Activated T-cell treated with anti-CD3 and anti-CD28 coated beads, Interleukin-2, amount 50 U/mL, for 72 hours (primary cell): Measurements from ENCODE around the gene RGS7. TPM values are rescaled to one million over a fixed set of nuclear protein-coding genes. Genes with fewer than 3 reads are reported as not detected.
"Not testable (repeated sequence)": the region's sequence is repeated elsewhere in the genome, so short reads cannot be mapped to it uniquely, and the experiment has no call there.

Source experiments
- ATAC-seq, 2 donors: fragments of 150-1000 bp; cut with Tn5 transposase; replicated peaks in 1 of 2; 2 replicates each; pipeline ENCODE4 v1.10.0; 2021; ENCODE audit warnings: moderate library complexity in 2 of 2, mild to moderate bottlenecking in 1 of 2
- DNase-seq, 2 donors: peaks; one replicate each; pipeline ENCODE4 v3.0.0; 2021 to 2022; ENCODE audit warnings: mixed read lengths in 1 of 2
- H3K27ac Mint-ChIP-seq: one replicate; pipeline ENCODE4 v1.8.0; 2022; ENCODE audit warnings: mild to moderate bottlenecking, moderate library complexity, mixed read lengths
- H3K27me3 Mint-ChIP-seq: one replicate; pipeline ENCODE4 v1.8.0; 2022; ENCODE audit warnings: low read depth, mixed read lengths
- H3K36me3 Mint-ChIP-seq, 2 donors: one replicate each; pipeline ENCODE4 v1.8.0; 2022; ENCODE audit warnings: mixed read lengths in 2 of 2, mild to moderate bottlenecking in 1 of 2; ENCODE audit not compliant: insufficient read depth in 2 of 2
- H3K4me1 Mint-ChIP-seq: one replicate; pipeline ENCODE4 v1.8.0; 2022; ENCODE audit warnings: low read depth, mixed read lengths
- H3K4me3 Mint-ChIP-seq, 2 donors: one replicate each; pipeline ENCODE4 v1.8.0; 2022; ENCODE audit warnings: mild to moderate bottlenecking in 2 of 2, mixed read lengths in 2 of 2, moderate library complexity in 2 of 2
- H3K9me3 Mint-ChIP-seq, 2 donors: one replicate each; pipeline ENCODE4 v1.8.0; 2022; ENCODE audit warnings: mixed read lengths in 2 of 2
- total RNA-seq, 2 donors: library from RNA; stranded (reverse); gene quantifications; one replicate each; pipeline ENCODE4 v1.2.3, GENCODE V29; 2022

Gene RGS7
- total RNA-seq, 2 donors from 2014 or later = not detected

DNA sequence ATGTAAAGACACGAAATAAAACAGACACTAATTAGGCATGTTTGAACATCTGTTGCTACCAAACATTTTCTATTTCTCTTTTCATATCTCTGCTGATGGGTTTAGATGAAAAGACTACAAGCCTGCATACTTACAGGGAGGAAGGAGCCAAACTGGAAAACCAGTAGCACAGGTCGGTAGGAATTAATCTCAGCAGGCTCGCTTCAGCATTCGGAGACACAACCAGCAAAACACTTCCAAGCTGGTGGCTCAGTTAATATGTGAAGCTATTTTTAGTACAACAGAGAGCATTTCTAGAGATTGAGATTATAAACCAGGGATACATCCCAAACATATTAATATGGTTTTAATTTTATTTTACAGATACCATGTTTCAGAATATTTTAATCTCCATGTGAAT lies 444.2 kb downstream of the RGS7 start:
- H3K9me3 Mint-ChIP-seq = peaks cover 3 to 5% of the 10 kb centered on the region in 2 donors

DNA sequence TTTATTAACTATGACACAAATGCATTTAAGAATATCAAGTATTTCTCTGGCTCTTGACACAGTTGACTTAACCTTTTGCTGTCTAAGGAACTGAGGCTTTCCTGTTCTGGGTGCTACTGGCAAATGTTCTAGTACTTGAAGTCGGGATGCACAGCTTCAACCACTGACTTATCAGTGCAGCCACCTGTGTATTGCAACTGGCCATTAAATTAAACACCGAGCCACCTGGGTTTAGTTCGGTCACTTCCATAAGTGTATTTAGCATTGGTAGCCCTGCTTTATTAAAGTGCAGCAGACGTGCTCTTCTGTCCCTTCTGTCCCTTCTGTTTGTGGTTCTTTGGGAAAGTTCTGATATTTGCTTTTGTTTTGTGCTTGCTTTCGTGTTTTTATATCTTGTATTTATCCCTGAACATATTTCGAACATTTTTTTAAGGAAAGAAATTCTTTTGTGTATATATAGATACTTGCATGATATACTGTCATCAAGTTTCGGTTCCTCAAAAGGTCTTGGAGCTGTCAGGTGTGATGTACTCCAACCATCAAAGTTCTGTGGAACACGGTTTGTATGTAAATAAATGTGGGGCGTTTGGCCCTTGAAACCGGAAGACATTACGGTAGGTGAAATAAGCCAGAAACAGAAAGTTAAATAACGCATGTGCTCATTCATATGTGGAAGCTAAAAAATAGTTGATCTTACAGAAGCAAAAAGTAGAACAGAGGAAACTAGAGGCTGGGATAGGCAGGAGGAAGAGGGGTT lies 447.1 kb downstream of the RGS7 start:
- H3K27me3 Mint-ChIP-seq = no peaks in the 10 kb centered on the region
- no peak overlapping the region for H3K4me3 Mint-ChIP-seq
- H3K4me1 Mint-ChIP-seq = no peaks in the 10 kb centered on the region
- H3K9me3 Mint-ChIP-seq = peaks cover 3 to 4% of the 10 kb centered on the region in 2 donors
- H3K27ac Mint-ChIP-seq = no peak overlapping the region
- H3K36me3 Mint-ChIP-seq = no peaks in the 10 kb centered on the region
- no peak for ATAC-seq
- DNase-seq = no peak

More for the DNA sequence above, 444.2 kb downstream of the RGS7 start:
- no peak for DNase-seq
- Mint-ChIP-seq H3K36me3 (no peaks in the 10 kb centered on the region), H3K4me1 (no peaks in the 10 kb centered on the region), H3K27ac (no peak overlapping the region), H3K4me3 (no peak overlapping the region), H3K27me3 (no peaks in the 10 kb centered on the region)
- no peak for ATAC-seq

DNA sequence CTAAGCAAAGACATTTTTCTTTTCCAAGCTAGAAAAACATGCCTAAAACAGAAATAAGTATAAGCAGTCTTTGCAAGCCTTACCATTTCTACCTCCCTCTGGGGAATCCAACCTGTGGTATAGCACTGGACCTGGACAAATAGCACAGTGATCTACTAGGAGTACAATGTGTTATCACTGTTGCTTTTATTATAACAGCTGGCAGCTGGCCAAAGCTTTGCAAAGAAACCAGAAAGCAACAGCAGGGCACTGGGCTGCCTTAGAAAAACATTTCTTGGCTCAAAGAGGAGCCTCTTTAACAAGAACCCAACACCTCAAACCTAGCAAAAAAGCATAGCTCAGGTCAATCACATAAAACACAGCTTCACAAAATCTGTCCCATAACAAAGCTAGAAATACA lies 450.5 kb downstream of the RGS7 start:
- peaks cover 5 to 11% of the 10 kb centered on the region in 2 donors for H3K9me3 Mint-ChIP-seq
- no peak overlapping the region for H3K4me3 Mint-ChIP-seq
- no peak for DNase-seq
- H3K27me3 Mint-ChIP-seq = no peaks in the 10 kb centered on the region
- no peak for ATAC-seq
- H3K27ac Mint-ChIP-seq = no peak overlapping the region
- H3K36me3 Mint-ChIP-seq = peaks cover 0 to 5% of the 10 kb centered on the region in 2 donors
- H3K4me1 Mint-ChIP-seq = no peaks in the 10 kb centered on the region

DNA sequence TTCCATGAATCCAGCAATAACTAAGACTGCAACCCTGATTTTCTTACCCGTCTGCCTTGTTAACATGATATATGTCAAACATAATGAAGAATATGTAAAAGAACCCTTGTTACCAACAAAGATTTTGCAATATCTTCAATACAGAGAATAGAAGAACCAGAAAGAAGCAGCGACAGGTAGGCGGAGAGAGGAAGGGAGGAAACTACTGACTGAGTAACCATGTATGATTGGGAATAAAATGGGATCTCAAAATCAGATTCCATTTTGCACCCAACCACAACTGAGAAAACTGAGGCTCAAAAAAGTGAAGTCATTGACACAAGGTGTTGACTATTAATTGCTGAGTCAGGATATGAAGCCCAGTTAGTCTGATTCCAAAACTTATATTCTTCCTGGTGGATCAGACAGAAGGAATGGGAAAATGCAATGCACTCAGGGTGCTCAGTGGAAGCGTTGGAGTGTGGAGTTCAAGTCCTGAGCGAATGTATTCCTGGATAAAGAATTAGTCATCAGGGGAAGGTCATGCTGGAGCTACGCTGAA lies 451.7 kb downstream of the RGS7 start:
- H3K27ac Mint-ChIP-seq = no peak overlapping the region
- peaks cover 5 to 8% of the 10 kb centered on the region in 2 donors for H3K9me3 Mint-ChIP-seq
- no peaks in the 10 kb centered on the region for H3K4me1 Mint-ChIP-seq
- DNase-seq = no peak
- H3K36me3 Mint-ChIP-seq = peaks cover 0 to 5% of the 10 kb centered on the region in 2 donors
- ATAC-seq = no peak
- no peaks in the 10 kb centered on the region for H3K27me3 Mint-ChIP-seq
- no peak overlapping the region for H3K4me3 Mint-ChIP-seq

DNA sequence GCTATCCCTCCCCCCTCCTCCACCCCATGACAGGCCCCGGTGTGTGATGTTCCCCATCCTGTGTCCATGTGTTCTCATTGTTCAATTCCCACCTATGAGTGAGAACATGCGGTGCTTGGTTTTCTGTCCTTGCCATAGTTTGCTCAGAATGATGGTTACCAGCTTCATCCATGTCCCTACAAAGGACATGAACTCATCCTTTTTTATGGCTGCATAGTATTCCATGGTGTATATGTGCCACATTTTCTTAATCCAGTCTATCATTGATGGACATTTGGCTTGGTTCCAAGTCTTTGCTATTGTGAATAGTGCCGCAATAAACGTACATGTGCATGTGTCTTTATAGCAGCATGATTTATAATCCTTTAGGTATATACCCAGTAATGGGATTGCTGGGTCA lies 461.6 kb downstream of the RGS7 start:
- not testable (repeated sequence) for DNase-seq, H3K27ac Mint-ChIP-seq, H3K27me3 Mint-ChIP-seq, H3K4me1 Mint-ChIP-seq, ATAC-seq, H3K36me3 Mint-ChIP-seq, H3K4me3 Mint-ChIP-seq
- H3K9me3 Mint-ChIP-seq = peaks cover 9 to 13% of the 10 kb centered on the region in 2 donors

DNA sequence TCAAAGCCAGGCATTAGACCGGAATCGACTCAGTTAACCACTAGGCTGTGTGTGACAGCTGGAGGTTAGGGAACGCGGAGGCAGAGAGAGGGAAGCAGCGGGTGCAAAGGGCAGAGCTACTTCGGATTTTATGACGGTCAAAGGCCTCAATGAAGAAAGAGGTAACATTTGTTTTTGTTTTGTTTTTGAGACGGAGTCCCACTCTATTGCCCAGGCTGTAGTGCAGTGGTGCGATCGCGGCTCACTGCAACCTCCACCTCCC lies 468.3 kb downstream of the RGS7 start:
- H3K36me3 Mint-ChIP-seq = no peaks in the 10 kb centered on the region
- DNase-seq (no peak), ATAC-seq (no peak)
- H3K9me3 Mint-ChIP-seq = peaks cover 0 to 4% of the 10 kb centered on the region in 2 donors
- H3K4me3 Mint-ChIP-seq = no peak overlapping the region
- no peaks in the 10 kb centered on the region for H3K27me3 Mint-ChIP-seq
- no peak overlapping the region for H3K27ac Mint-ChIP-seq
- H3K4me1 Mint-ChIP-seq = no peaks in the 10 kb centered on the region

DNA sequence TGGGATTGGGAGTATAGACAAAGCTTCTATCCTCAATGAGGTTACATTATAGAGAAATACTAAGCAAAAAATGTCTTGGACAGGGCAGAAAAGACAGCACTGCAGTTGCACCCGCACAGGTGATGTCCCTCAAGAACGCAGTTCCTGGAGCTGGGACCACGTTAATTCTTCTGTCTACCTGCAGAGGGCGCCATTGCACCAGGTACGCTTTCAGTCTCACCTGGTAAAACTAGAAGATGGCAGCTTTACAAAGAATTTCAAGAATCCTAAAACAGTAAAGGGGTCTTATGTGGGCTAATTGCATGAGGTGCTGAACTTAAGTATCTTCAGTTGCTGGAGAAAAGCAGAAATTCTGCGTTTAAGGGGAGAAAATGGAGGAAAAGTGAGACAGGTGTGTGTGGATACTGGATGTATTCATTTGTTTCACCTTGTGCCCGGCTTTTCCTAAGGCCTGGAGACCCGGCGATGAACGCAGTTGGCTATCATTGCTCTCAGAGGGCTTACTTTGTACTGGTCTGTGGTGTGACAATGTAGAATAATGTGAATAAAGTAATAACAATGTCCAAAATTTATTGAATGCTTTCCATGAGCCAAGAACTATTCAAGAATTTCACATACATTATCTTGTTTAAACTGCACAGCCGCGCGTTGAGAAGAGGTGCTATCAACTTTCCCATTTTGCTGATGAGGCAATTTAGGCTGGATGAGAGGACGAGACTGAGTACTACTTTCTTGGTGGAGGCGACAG lies 468.8 kb downstream of the RGS7 start:
- H3K4me1 Mint-ChIP-seq = no peaks in the 10 kb centered on the region
- peaks cover 2 to 4% of the 10 kb centered on the region in 2 donors for H3K9me3 Mint-ChIP-seq
- no peak overlapping the region for H3K4me3 Mint-ChIP-seq
- H3K27me3 Mint-ChIP-seq = no peaks in the 10 kb centered on the region
- H3K36me3 Mint-ChIP-seq = no peaks in the 10 kb centered on the region
- H3K27ac Mint-ChIP-seq = no peak overlapping the region
- peak in 1 of 2 donors; percentile 39 for ATAC-seq
- peak; percentile 18 to 52 for DNase-seq

DNA sequence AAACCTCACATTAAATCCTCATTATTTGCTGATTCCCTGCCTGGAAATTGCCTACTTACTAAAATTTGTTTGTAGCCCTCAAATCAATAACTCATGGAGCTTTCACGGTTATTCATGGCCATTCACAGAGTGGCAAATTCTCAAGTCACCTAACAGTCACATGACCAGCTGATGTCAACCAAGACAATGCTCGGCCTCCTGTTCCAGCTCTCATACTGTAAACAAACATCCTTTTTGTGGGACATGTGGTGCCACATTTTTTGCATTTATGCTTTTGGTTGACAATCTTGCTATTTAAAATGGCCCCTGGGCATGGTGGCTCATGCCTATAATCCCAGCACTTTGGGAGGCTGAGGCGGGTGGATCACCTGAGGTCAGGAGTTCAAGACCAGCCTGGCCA lies 473.5 kb downstream of the RGS7 start:
- Mint-ChIP-seq H3K4me1 (no peaks in the 10 kb centered on the region), H3K9me3 (peaks cover 2 to 7% of the 10 kb centered on the region in 2 donors), H3K4me3 (no peak overlapping the region), H3K27me3 (no peaks in the 10 kb centered on the region), H3K27ac (no peak overlapping the region), H3K36me3 (no peaks in the 10 kb centered on the region)
- ATAC-seq (no peak), DNase-seq (no peak)

DNA sequence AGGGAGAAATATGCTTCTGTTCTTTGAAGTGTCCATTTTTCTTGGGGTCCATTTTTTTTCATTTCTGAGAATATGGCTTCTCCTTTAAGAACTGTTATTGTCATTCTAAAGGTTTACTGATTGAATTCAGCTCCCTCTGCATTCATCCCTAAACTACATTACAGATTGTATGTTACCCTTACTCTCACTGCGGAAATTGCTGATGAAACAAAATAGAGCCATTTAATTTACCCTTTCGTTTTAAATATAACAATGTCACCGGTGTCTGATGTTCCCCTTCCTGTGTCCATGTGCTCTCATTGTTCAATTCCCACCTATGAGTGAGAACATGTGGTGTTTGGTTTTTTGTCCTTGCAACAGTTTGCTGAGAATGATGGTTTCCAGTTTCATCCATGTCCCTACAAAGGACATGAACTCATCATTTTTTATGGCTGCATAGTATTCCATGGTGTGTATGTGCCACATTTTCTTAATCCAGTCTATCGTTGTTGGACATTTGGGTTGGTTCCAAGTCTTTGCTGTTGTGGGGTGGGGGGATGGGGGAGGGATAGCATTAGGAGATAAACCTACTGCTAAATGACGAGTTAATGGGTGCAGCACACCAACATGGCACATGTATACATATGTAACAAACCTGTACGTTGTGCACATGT lies 474.2 kb downstream of the RGS7 start:
- not testable (repeated sequence) for DNase-seq, H3K4me1 Mint-ChIP-seq, H3K27me3 Mint-ChIP-seq, H3K27ac Mint-ChIP-seq, H3K36me3 Mint-ChIP-seq, H3K4me3 Mint-ChIP-seq, H3K9me3 Mint-ChIP-seq, ATAC-seq

DNA sequence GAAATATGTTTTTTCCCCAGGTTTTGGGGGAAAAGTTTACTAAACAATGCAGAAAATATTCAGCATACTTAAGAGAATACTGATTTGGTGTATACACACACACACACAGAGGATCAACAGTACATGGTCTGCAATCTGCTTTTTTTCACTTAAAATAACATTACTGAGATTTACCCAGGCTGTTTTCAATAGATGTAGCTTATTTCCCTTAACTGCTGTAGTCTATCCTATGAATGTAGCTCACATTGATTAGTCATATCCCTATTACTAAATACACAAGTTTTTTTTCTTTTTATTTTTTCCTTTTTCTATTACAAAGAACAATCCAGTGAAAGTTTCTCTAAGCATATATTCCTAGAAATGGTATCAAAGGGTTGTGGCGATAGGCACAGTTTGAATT lies 478.4 kb downstream of the RGS7 start:
- no peak for DNase-seq
- Mint-ChIP-seq H3K4me1 (no peaks in the 10 kb centered on the region), H3K27me3 (no peaks in the 10 kb centered on the region), H3K4me3 (no peak overlapping the region), H3K36me3 (no peaks in the 10 kb centered on the region), H3K27ac (no peak overlapping the region), H3K9me3 (peaks cover 5 to 7% of the 10 kb centered on the region in 2 donors)
- ATAC-seq = no peak

DNA sequence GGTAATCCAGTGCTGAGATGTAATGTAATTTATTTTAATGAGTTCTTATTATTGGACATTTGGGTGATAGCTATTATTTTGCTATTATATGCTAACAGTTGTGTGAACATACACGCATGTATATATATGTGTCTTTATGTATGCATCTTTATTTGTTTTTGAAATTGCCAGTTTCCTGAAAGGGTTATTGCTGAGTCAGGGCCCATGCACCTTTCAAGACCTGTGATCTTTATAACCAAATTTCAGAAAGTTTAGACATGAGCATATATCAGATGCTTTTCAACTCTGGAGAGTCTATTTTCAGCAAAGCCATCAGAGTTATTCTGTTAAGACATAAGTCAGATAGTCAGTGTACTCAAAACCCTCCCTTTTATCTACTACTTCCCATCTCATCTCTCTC lies 479.4 kb downstream of the RGS7 start:
- DNase-seq = no peak
- no peak for ATAC-seq
- Mint-ChIP-seq H3K27me3 (no peaks in the 10 kb centered on the region), H3K4me3 (no peak overlapping the region), H3K36me3 (no peaks in the 10 kb centered on the region), H3K9me3 (peaks cover 4 to 7% of the 10 kb centered on the region in 2 donors), H3K4me1 (no peaks in the 10 kb centered on the region), H3K27ac (no peak overlapping the region)

DNA sequence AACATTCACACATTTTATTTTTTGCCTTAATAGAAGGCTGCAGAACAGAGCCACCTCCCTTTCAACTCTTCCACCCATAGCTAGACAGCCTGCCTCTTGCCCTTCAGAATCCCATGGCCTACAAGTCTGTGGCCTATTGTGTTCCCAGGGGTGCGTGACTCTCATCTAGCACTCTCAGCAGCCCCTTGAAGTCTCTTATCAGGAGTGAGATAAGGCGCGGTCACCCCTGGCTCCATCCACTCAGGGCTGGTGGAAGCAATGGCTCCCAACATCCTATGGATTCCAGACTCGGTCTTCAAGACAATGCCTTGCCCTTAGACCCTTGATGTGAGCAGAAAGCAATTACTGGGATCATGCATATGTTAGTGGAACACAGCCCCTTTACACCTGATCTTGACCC lies 480.9 kb downstream of the RGS7 start:
- Mint-ChIP-seq H3K9me3 (peaks cover 5 to 7% of the 10 kb centered on the region in 2 donors), H3K4me1 (no peaks in the 10 kb centered on the region), H3K27ac (no peak overlapping the region), H3K27me3 (no peaks in the 10 kb centered on the region), H3K36me3 (no peaks in the 10 kb centered on the region), H3K4me3 (no peak overlapping the region)
- DNase-seq = no peak
- ATAC-seq = no peak

DNA sequence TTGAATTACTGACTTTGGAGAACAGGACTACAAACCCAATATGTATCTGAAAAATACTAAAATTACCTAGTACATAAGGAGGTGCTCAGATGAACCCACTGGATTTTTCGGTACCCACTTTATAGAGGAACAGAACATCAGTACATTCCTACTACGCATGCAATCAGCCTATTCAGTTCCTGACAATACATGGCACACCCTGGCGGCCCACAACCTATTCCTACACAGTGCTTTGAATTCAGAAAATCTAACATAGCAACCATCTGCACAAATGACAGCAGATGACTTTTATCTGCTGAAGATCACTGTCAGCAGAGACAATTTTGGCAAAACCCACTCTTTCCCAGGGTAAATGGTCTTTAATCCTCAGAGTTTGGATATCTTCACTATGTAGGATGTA lies 487.9 kb downstream of the RGS7 start:
- Mint-ChIP-seq H3K27ac (no peak overlapping the region), H3K4me1 (no peaks in the 10 kb centered on the region)
- ATAC-seq = no peak

More for the DNA sequence above, 487.9 kb downstream of the RGS7 start:
- Mint-ChIP-seq H3K27me3 (no peaks in the 10 kb centered on the region), H3K9me3 (peaks cover 0 to 2% of the 10 kb centered on the region in 2 donors), H3K36me3 (no peaks in the 10 kb centered on the region), H3K4me3 (no peak overlapping the region)
- DNase-seq = no peak
